Neural cell (in vitro differentiated cells): ENCODE data around the gene ATP6V1B1.

Source experiments
- CTCF ChIP-seq: fragments of 450-650 bp; IDR thresholded peaks from 2 replicates; pipeline ENCODE4 v1.5.1; 2014; ENCODE audit warnings: antibody characterized with exemption, mild to moderate bottlenecking, moderate library complexity; ENCODE audit not compliant: poor library complexity, severe bottlenecking
- EZH2 ChIP-seq: fragments of 200-600, 300-800 bp; shearing (Covaris generic), sonication (generic); IDR thresholded peaks from 2 replicates; pipeline ENCODE4 v1.6.1; 2014; ENCODE audit warnings: antibody characterized with exemption, low read length, borderline replicate concordance, mild to moderate bottlenecking; ENCODE audit not compliant: insufficient read depth, poor library complexity, severe bottlenecking
- MXI1 ChIP-seq: fragments of 450-650 bp; conservative IDR thresholded peaks from 2 replicates; pipeline ENCODE4 v1.6.1; 2014; ENCODE audit warnings: antibody characterized with exemption, mild to moderate bottlenecking; ENCODE audit not compliant: poor library complexity, severe bottlenecking
- POLR2AphosphoS5 ChIP-seq: IDR thresholded peaks from 2 replicates; pipeline ENCODE4 v1.6.1; 2012
- REST ChIP-seq: IDR thresholded peaks from 2 replicates; pipeline ENCODE4 v1.6.1; 2012; ENCODE audit warnings: borderline replicate concordance
- TAF1 ChIP-seq: IDR thresholded peaks from 2 replicates; pipeline ENCODE4 v1.6.1; 2012; ENCODE audit warnings: low read depth

- TF ChIP-seq CTCF (no peak), MXI1 (no peak), TAF1 (no peak), POLR2AphosphoS5 (no peak), REST (no peak), EZH2 (no peak)
Observed at GRCh38 chr2:70931376-70932000, 4.2 kb upstream of the ATP6V1B1 start.
